Fibroblast of pulmonary artery (primary cell): Measurements from ENCODE around the gene KRT222.

ENCODE experiments used
- DNase-seq: peaks from one replicate; pipeline ENCODE4 v3.0.0-alpha.2; 2010; ENCODE audit warnings: low read depth
- H3K4me3 ChIP-seq: replicated peaks from 2 replicates; pipeline ENCODE4 v1.5.1; 2011; ENCODE audit warnings: low read depth, mild to moderate bottlenecking, control low read depth, low read length, moderate library complexity
- CTCF ChIP-seq: IDR thresholded peaks from 2 replicates; pipeline ENCODE4 v1.5.1; 2011; ENCODE audit warnings: mild to moderate bottlenecking, control low read depth, low read length, inconsistent platforms; ENCODE audit errors: missing control alignments

KRT222 gene

GRCh38 chr17:40632216-40632615 is 32.8 kb downstream of the KRT222 start:
- no peak for TF ChIP-seq CTCF
- H3K4me3 ChIP-seq = no peak overlapping the region
- DNase-seq = no peak

GRCh38 chr17:40629842-40630241 is 35.1 kb downstream of the KRT222 start:
- no peak for TF ChIP-seq CTCF
- H3K4me3 ChIP-seq = no peak overlapping the region
- DNase-seq = no peak

- no peak for TF ChIP-seq CTCF
- no peak overlapping the region for H3K4me3 ChIP-seq
- DNase-seq = no peak
These were observed 39.7 kb downstream of the KRT222 start for GRCh38 chr17:40625311-40625710.

- no peak for DNase-seq
- no peak for TF ChIP-seq CTCF
- H3K4me3 ChIP-seq = no peak overlapping the region
These were observed 41.4 kb downstream of the KRT222 start for GRCh38 chr17:40623419-40624210.

- no peak for DNase-seq
- H3K4me3 ChIP-seq = no peak overlapping the region
- no peak for TF ChIP-seq CTCF
These were observed 42.5 kb downstream of the KRT222 start for GRCh38 chr17:40622509-40622928.

GRCh38 chr17:40621578-40621977 is 43.4 kb downstream of the KRT222 start:
- H3K4me3 ChIP-seq = no peak overlapping the region
- TF ChIP-seq CTCF = no peak
- no peak for DNase-seq

GRCh38 chr17:40621019-40621418 is 44.0 kb downstream of the KRT222 start:
- TF ChIP-seq CTCF = no peak
- DNase-seq = no peak
- no peak overlapping the region for H3K4me3 ChIP-seq
